ENCODE data around the gene NSMF.

- no peak for TF ChIP-seq CTCF (IDR thresholded peaks at IDR 0.05; ENCODE audit: low read depth, low read length)
- no peak for TF ChIP-seq EZH2phosphoT487 (IDR thresholded peaks at IDR 0.05; ENCODE audit: low read depth)
These were observed 47.6 kb upstream of the NSMF start for GRCh38 chr9:137506702-137507171.
